GM21717 (cell line): ENCODE results near the gene ICAM5.
A peak's percentile ranks its signal among the peaks of the same experiment; 100 is the strongest.
"Not testable (repeated sequence)": the region's sequence is repeated elsewhere in the genome, so short reads cannot be mapped to it uniquely, and the experiment has no call there.

Experiments used
- ATAC-seq: cut with Tn5 transposase; IDR thresholded peaks from one replicate; pipeline ENCODE4 v1.9.1; 2021; ENCODE audit warnings: mild to moderate bottlenecking, moderate library complexity; ENCODE audit not compliant: unreplicated experiment

Gene ICAM5

GRCh38 chr19:10289836-10290356 lies at the start of gene ICAM5:
Gene ICAM5, plus strand, starts transcription at chr19:10289952. Its CDS starts 92 bp downstream, at chr19:10290044.
- ATAC-seq, result no peak

GRCh38 chr19:10241826-10242449 lies 47.8 kb upstream of the ICAM5 start:
- not testable (repeated sequence) for ATAC-seq

GRCh38 chr19:10243606-10244005 lies 46.1 kb upstream of the ICAM5 start:
- no peak for ATAC-seq

GRCh38 chr19:10245189-10245939 lies 44.4 kb upstream of the ICAM5 start:
- ATAC-seq, result no peak

- ATAC-seq, result no peak
These were observed 43.2 kb upstream of the ICAM5 start for GRCh38 chr19:10246511-10246910.

- ATAC-seq, result peak; percentile 71
These were observed 37.7 kb upstream of the ICAM5 start, which contains the start of gene MRPL4 for GRCh38 chr19:10251792-10252694. Gene MRPL4, plus strand, starts transcription at chr19:10252214. Its CDS starts 40 bp downstream, at chr19:10252254.

- no peak for ATAC-seq
These were observed 37.0 kb upstream of the ICAM5 start for GRCh38 chr19:10252707-10253106.

GRCh38 chr19:10254244-10254643 lies 35.5 kb upstream of the ICAM5 start:
- no peak for ATAC-seq

GRCh38 chr19:10255358-10255757 lies 34.4 kb upstream of the ICAM5 start:
- no peak for ATAC-seq

- no peak for ATAC-seq
These were observed 33.2 kb upstream of the ICAM5 start for GRCh38 chr19:10256551-10256950.

GRCh38 chr19:10256970-10257615 lies 32.7 kb upstream of the ICAM5 start:
- ATAC-seq, result no peak

- ATAC-seq, result no peak
These were observed 31.6 kb upstream of the ICAM5 start for GRCh38 chr19:10258080-10258710.

- ATAC-seq, result no peak
These were observed 30.4 kb upstream of the ICAM5 start for GRCh38 chr19:10259162-10259905.

- ATAC-seq, result no peak
These were observed 29.6 kb upstream of the ICAM5 start for GRCh38 chr19:10260141-10260584.

GRCh38 chr19:10262771-10263170 lies 27.0 kb upstream of the ICAM5 start:
- no peak for ATAC-seq

- no peak for ATAC-seq
These were observed 23.0 kb upstream of the ICAM5 start for GRCh38 chr19:10266706-10267105.

- no peak for ATAC-seq
These were observed 21.7 kb upstream of the ICAM5 start for GRCh38 chr19:10268071-10268470.

GRCh38 chr19:10269333-10270179 lies 20.2 kb upstream of the ICAM5 start:
- peak; percentile 34 for ATAC-seq
